Measurements from ENCODE around the gene IGSF3. TPM values are rescaled to one million over a fixed set of nuclear protein-coding genes. Genes with fewer than 3 reads are reported as not detected.
A peak's percentile ranks its signal among the peaks of the same experiment; 100 is the strongest.

Gene IGSF3
- total RNA-seq, 2 donors from 2014 or later: 14.9 to 17.6 TPM

DNA sequence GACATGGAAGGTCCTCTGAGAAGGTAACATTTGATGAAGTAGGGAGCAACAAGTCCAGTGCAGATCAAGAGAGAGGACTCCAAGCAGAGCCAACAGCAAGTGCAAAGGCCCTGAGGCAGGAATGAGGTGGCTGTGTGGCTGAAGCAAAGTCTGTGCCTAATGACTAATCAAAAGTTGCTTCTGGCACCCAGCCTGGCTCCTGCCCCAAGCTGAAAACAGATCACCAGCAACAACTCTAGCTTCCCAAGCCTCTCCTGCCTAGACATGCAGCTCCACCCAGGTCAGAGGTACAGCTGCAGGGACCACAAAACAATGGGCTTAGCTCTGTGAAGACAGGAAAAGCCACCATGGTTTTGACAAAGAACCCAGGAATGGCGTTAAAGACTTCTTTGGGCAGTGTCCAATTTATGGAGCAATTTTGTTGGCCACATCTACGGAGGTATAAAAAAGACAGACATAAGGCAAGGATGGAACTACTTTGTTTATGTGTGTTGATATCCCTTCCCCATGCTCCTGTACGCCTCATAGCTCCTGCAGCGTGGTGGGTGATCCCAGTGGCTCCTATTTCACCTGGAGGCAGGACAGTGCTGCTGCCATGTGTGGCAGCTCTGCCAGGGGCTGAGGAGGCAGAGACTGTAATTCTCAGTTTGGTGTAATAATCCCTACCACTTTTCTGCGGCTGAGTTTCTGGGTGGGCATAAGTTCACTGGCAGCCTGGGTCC, 26.4 kb upstream of the IGSF3 start:
- H3K36me3 ChIP-seq: no peaks in the 10 kb centered on the region
- no peak overlapping the region for H3K4me3 ChIP-seq
- H3K9me3 ChIP-seq: no peaks in the 10 kb centered on the region
- DNase-seq (ENCODE audit: low spot score): no peak
- TF ChIP-seq, protein P1, sequence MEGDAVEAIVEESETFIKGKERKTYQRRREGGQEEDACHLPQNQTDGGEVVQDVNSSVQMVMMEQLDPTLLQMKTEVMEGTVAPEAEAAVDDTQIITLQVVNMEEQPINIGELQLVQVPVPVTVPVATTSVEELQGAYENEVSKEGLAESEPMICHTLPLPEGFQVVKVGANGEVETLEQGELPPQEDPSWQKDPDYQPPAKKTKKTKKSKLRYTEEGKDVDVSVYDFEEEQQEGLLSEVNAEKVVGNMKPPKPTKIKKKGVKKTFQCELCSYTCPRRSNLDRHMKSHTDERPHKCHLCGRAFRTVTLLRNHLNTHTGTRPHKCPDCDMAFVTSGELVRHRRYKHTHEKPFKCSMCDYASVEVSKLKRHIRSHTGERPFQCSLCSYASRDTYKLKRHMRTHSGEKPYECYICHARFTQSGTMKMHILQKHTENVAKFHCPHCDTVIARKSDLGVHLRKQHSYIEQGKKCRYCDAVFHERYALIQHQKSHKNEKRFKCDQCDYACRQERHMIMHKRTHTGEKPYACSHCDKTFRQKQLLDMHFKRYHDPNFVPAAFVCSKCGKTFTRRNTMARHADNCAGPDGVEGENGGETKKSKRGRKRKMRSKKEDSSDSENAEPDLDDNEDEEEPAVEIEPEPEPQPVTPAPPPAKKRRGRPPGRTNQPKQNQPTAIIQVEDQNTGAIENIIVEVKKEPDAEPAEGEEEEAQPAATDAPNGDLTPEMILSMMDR (IDR thresholded peaks at IDR 0.05): no peak
- H3K27me3 ChIP-seq: no peaks in the 10 kb centered on the region
- H3K27ac ChIP-seq: no peak overlapping the region
- H3K4me1 ChIP-seq: no peaks in the 10 kb centered on the region

DNA sequence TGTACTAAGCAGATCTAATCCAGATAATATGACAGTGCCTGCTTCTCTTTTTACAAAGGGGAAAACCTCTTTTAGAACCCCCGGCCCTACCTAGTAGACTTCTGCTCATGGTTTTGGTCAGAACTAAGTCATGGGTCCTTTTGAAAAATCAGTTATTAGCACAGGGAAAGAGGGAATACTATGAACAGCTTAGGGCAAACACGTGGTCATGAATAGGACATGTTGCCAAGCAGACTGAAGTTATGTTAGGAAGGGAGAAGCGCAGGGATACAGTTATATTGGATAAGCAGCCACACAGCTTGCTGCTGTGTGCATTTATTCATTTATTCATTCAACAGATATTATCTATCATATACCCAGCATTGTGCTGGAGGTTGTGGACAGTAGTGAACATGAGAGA, 25.3 kb upstream of the IGSF3 start:
- H3K4me3 ChIP-seq: no peak overlapping the region
- no peak overlapping the region for H3K27ac ChIP-seq
- no peak for DNase-seq (ENCODE audit: low spot score)
- H3K36me3 ChIP-seq: no peaks in the 10 kb centered on the region
- TF ChIP-seq, protein P1 (IDR thresholded peaks at IDR 0.05): no peak
- H3K9me3 ChIP-seq: no peaks in the 10 kb centered on the region
- no peaks in the 10 kb centered on the region for H3K4me1 ChIP-seq
- H3K27me3 ChIP-seq: no peaks in the 10 kb centered on the region

DNA sequence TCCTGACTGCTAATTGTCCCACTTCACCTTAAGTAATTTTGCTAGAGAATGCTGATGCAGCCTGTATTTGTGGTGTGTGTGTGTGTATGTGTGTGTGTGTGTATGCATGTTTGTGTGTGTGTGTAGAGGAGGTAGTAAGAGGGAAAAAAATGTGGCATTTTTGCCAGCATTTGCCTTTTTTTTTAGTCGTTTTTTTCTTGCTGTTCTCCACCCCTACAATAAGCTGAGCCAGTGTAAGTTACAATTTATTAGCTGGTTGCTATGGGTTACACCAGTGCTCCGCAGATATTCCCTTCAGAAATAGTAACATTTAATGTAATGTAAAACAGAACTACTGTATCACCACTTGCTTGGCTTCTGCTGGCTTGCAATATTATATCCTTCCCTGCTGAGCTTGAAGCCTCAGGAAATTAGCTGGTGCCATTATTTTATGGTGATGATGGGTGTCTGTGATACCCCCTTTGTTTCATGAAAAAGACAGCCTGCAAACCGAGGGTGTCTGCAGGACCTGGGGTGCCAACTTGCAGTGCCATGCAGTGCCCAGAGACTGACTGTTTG, 23.4 kb upstream of the IGSF3 start:
- no peaks in the 10 kb centered on the region for H3K36me3 ChIP-seq
- no peaks in the 10 kb centered on the region for H3K9me3 ChIP-seq
- no peak overlapping the region for H3K4me3 ChIP-seq
- no peak for DNase-seq (ENCODE audit: low spot score)
- TF ChIP-seq, protein P1 (IDR thresholded peaks at IDR 0.05): no peak
- H3K4me1 ChIP-seq: no peaks in the 10 kb centered on the region
- no peaks in the 10 kb centered on the region for H3K27me3 ChIP-seq
- H3K27ac ChIP-seq: no peak overlapping the region

DNA sequence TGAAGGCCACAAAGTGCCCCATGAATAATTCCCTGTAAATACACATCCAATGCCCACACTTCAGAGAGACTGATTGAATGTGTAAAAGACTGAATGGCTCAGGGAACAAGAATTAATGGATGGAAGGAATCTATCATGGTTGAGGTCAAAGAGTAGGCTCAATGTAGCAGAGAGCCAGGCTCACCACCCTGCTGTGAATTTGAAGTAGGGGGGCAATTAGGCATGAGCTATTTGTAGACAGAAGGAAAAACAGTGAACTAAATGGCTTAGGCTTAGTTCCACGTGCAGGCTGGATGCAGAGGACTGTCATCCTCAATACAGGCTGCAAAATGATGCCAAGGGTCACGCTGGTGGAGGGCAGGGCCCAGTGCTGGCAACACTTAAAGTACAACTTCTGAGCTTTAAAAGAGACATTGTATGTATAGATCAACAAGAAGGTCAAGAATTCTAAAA, 22.9 kb upstream of the IGSF3 start:
- Histone ChIP-seq H3K4me1 (no peaks in the 10 kb centered on the region), H3K4me3 (no peak overlapping the region), H3K27me3 (no peaks in the 10 kb centered on the region), H3K27ac (no peak overlapping the region), H3K36me3 (no peaks in the 10 kb centered on the region), H3K9me3 (no peaks in the 10 kb centered on the region)
- DNase-seq (ENCODE audit: low spot score): no peak
- TF ChIP-seq, protein P1 (IDR thresholded peaks at IDR 0.05): no peak

DNA sequence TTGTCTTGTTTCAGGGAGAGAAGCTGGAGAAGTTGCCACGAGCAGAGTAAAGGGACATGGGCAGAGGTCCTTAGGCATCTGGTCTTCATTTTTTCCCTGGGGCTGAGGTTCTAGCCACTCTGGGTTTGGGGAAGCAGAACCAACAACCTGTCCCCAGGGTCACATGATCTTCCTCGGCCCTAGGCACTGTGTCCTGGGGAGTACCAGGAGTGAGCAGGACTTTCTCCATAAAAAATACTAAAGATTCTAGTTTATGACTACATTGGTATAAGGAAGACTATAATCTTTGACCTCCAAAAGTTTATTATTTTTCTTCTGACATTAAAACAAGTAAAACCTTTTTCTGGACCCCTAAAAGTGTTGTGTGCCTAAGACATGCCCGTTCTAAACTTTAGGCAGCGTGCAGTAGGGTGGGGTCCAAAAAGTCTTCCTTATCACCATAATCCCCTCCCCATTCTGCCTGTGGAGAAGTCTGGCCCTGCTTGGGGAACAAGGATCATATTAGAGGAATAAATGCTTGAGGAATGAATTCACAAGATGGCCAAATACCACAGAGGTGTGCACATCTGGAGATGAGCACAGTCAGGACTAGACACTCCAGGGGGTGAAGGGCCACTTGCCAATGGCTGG, 19.3 kb upstream of the IGSF3 start:
- Histone ChIP-seq H3K4me1 (no peaks in the 10 kb centered on the region), H3K9me3 (no peaks in the 10 kb centered on the region), H3K36me3 (no peaks in the 10 kb centered on the region), H3K27me3 (no peaks in the 10 kb centered on the region), H3K27ac (peak overlapping the region in 1 of 2 donors; percentile 59), H3K4me3 (no peak overlapping the region)
- TF ChIP-seq, protein P1 (IDR thresholded peaks at IDR 0.05): no peak
- DNase-seq (ENCODE audit: low spot score): no peak

All from right atrium auricular region (tissue), 2 donors.